Stimulated activated effector memory CD8-positive, alpha-beta T cell treated with anti-CD3 and anti-CD28 coated beads, Interleukin-12 subunit alpha, Interleukin-12 subunit beta, amount 100 ng/mL, for 72 hours (primary cell): ENCODE data around the gene MEMO1.
"Not testable (repeated sequence)": the region's sequence is repeated elsewhere in the genome, so short reads cannot be mapped to it uniquely, and the experiment has no call there.

ENCODE experiments used
- ATAC-seq: fragments of 150-1000 bp; cut with Tn5 transposase; 2 replicates; pipeline ENCODE4 v1.10.0; 2021
- DNase-seq, 2 donors: peaks; one replicate each; pipeline ENCODE4 v3.0.0; 2021 to 2022; ENCODE audit warnings: low spot score in 2 of 2
- H3K27ac Mint-ChIP-seq: one replicate; pipeline ENCODE4 v1.8.0; 2022; ENCODE audit warnings: mild to moderate bottlenecking, mixed read lengths
- H3K36me3 Mint-ChIP-seq: one replicate; pipeline ENCODE4 v1.8.0; 2022; ENCODE audit warnings: mild to moderate bottlenecking, mixed read lengths
- H3K4me1 Mint-ChIP-seq: one replicate; pipeline ENCODE4 v1.8.0; 2022; ENCODE audit warnings: mixed read lengths
- H3K4me3 Mint-ChIP-seq: one replicate; pipeline ENCODE4 v1.8.0; 2022; ENCODE audit warnings: mild to moderate bottlenecking, mixed read lengths
- H3K9me3 Mint-ChIP-seq: one replicate; pipeline ENCODE4 v1.8.0; 2022; ENCODE audit warnings: mixed read lengths

MEMO1 gene

GRCh38 chr2:31877008-31877407 lies 133.8 kb downstream of the MEMO1 start:
- Mint-ChIP-seq H3K36me3 (peaks cover 19% of the 10 kb centered on the region), H3K9me3 (no peaks in the 10 kb centered on the region), H3K4me1 (no peaks in the 10 kb centered on the region), H3K27ac (no peak overlapping the region), H3K4me3 (no peak overlapping the region)
- DNase-seq (no peak), ATAC-seq (no peak)

GRCh38 chr2:31874071-31874470 lies 136.7 kb downstream of the MEMO1 start:
- H3K9me3 Mint-ChIP-seq, result no peaks in the 10 kb centered on the region
- H3K4me1 Mint-ChIP-seq, result no peaks in the 10 kb centered on the region
- no peak overlapping the region for H3K27ac Mint-ChIP-seq
- no peak for ATAC-seq
- H3K36me3 Mint-ChIP-seq, result peaks cover 13% of the 10 kb centered on the region
- no peak overlapping the region for H3K4me3 Mint-ChIP-seq
- no peak for DNase-seq

GRCh38 chr2:31865215-31865614 lies 145.6 kb downstream of the MEMO1 start:
- no peak for ATAC-seq
- Mint-ChIP-seq H3K9me3 (no peaks in the 10 kb centered on the region), H3K4me3 (no peak overlapping the region), H3K36me3 (peaks cover 29% of the 10 kb centered on the region), H3K27ac (no peak overlapping the region), H3K4me1 (no peaks in the 10 kb centered on the region)
- no peak for DNase-seq

GRCh38 chr2:31863867-31864266 lies 146.9 kb downstream of the MEMO1 start:
- Mint-ChIP-seq H3K36me3 (peaks cover 18% of the 10 kb centered on the region), H3K4me1 (no peaks in the 10 kb centered on the region), H3K27ac (no peak overlapping the region), H3K4me3 (no peak overlapping the region), H3K9me3 (no peaks in the 10 kb centered on the region)
- ATAC-seq, result no peak
- DNase-seq, result no peak

- H3K4me1 Mint-ChIP-seq, H3K4me3 Mint-ChIP-seq, ATAC-seq, H3K27ac Mint-ChIP-seq, DNase-seq, H3K9me3 Mint-ChIP-seq: not testable (repeated sequence)
- peaks cover 13% of the 10 kb centered on the region for H3K36me3 Mint-ChIP-seq
Observed at GRCh38 chr2:31863015-31863656, 147.7 kb downstream of the MEMO1 start.

GRCh38 chr2:31859959-31860358 lies 150.8 kb downstream of the MEMO1 start:
- no peak for ATAC-seq
- DNase-seq, result no peak
- Mint-ChIP-seq H3K27ac (no peak overlapping the region), H3K4me3 (no peak overlapping the region), H3K4me1 (no peaks in the 10 kb centered on the region), H3K36me3 (peaks cover 2% of the 10 kb centered on the region), H3K9me3 (no peaks in the 10 kb centered on the region)

GRCh38 chr2:31853521-31853920 lies 157.3 kb downstream of the MEMO1 start:
- no peaks in the 10 kb centered on the region for H3K4me1 Mint-ChIP-seq
- H3K4me3 Mint-ChIP-seq, result no peak overlapping the region
- H3K27ac Mint-ChIP-seq, result no peak overlapping the region
- ATAC-seq, result no peak
- no peaks in the 10 kb centered on the region for H3K9me3 Mint-ChIP-seq
- no peak for DNase-seq
- H3K36me3 Mint-ChIP-seq, result peaks cover 8% of the 10 kb centered on the region

- not testable (repeated sequence) for ATAC-seq, H3K27ac Mint-ChIP-seq, H3K9me3 Mint-ChIP-seq, H3K4me1 Mint-ChIP-seq, H3K36me3 Mint-ChIP-seq, H3K4me3 Mint-ChIP-seq, DNase-seq
Observed at GRCh38 chr2:31842150-31842549, 168.7 kb downstream of the MEMO1 start.

- H3K36me3 Mint-ChIP-seq, result no peaks in the 10 kb centered on the region
- H3K4me1 Mint-ChIP-seq, result no peaks in the 10 kb centered on the region
- H3K9me3 Mint-ChIP-seq, result no peaks in the 10 kb centered on the region
- DNase-seq, result no peak
- H3K27ac Mint-ChIP-seq, result no peak overlapping the region
- no peak for ATAC-seq
- no peak overlapping the region for H3K4me3 Mint-ChIP-seq
Observed at GRCh38 chr2:31835450-31835849, 175.4 kb downstream of the MEMO1 start.

- no peaks in the 10 kb centered on the region for H3K4me1 Mint-ChIP-seq
- no peak for DNase-seq
- H3K27ac Mint-ChIP-seq, result no peak overlapping the region
- ATAC-seq, result no peak
- H3K4me3 Mint-ChIP-seq, result no peak overlapping the region
- no peaks in the 10 kb centered on the region for H3K9me3 Mint-ChIP-seq
- H3K36me3 Mint-ChIP-seq, result no peaks in the 10 kb centered on the region
Observed at GRCh38 chr2:31832363-31832762, 178.4 kb downstream of the MEMO1 start.

GRCh38 chr2:31831585-31831984 lies 179.2 kb downstream of the MEMO1 start:
- no peak overlapping the region for H3K27ac Mint-ChIP-seq
- no peak for ATAC-seq
- no peaks in the 10 kb centered on the region for H3K9me3 Mint-ChIP-seq
- no peaks in the 10 kb centered on the region for H3K4me1 Mint-ChIP-seq
- DNase-seq, result no peak
- no peak overlapping the region for H3K4me3 Mint-ChIP-seq
- no peaks in the 10 kb centered on the region for H3K36me3 Mint-ChIP-seq

- Mint-ChIP-seq H3K4me1 (no peaks in the 10 kb centered on the region), H3K27ac (no peak overlapping the region), H3K4me3 (no peak overlapping the region), H3K36me3 (no peaks in the 10 kb centered on the region), H3K9me3 (no peaks in the 10 kb centered on the region)
- ATAC-seq (no peak), DNase-seq (no peak)
Observed at GRCh38 chr2:31828891-31829290, 181.9 kb downstream of the MEMO1 start.

GRCh38 chr2:31823558-31823957 lies 187.2 kb downstream of the MEMO1 start:
- H3K4me1 Mint-ChIP-seq, result no peaks in the 10 kb centered on the region
- ATAC-seq (no peak), DNase-seq (no peak)
- no peak overlapping the region for H3K27ac Mint-ChIP-seq
- no peaks in the 10 kb centered on the region for H3K36me3 Mint-ChIP-seq
- peaks cover 11% of the 10 kb centered on the region for H3K9me3 Mint-ChIP-seq
- H3K4me3 Mint-ChIP-seq, result no peak overlapping the region

GRCh38 chr2:31822587-31822986 lies 188.2 kb downstream of the MEMO1 start:
- peaks cover 14% of the 10 kb centered on the region for H3K9me3 Mint-ChIP-seq
- ATAC-seq, result no peak
- no peak overlapping the region for H3K4me3 Mint-ChIP-seq
- H3K36me3 Mint-ChIP-seq, result no peaks in the 10 kb centered on the region
- no peak overlapping the region for H3K27ac Mint-ChIP-seq
- DNase-seq, result no peak
- no peaks in the 10 kb centered on the region for H3K4me1 Mint-ChIP-seq
